MM.1S (cell line): ENCODE results near the gene IQGAP1.

Experiments used
- EZH2 ChIP-seq: fragments of 300-600 bp; sonication (generic); optimal IDR thresholded peaks from 2 replicates; pipeline ENCODE3; 2017; ENCODE audit warnings: low read depth, mild to moderate bottlenecking, antibody characterized with exemption, low read length, mixed read lengths
- TF ChIP-seq, protein P1 (sequence below): fragments of 300-600 bp; sonication (generic); IDR thresholded peaks from 2 replicates; pipeline ENCODE4 v1.5.1; 2016; ENCODE audit warnings: antibody characterized with exemption, low read length, mixed read lengths

DNA sequence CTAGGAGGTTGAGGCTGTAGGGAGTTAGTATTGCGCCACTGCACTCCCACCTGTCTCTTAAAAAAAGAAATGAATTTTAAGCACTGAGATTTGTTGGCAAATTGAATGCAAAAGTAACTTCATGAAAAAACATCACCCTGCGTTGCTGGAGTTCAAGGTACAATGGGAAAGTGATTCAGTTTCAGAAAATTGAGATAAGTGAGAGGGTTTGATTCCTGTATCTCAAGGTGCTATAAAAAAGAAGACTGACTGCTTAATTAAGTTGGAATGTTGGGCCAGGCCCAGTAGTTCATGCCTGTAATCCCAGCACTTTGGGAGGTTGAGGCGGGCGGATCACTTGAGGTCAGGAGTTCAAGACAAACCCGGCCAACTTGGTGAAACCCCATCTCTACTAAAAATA lies 39.1 kb downstream of the IQGAP1 start:
- TF ChIP-seq, protein P1, sequence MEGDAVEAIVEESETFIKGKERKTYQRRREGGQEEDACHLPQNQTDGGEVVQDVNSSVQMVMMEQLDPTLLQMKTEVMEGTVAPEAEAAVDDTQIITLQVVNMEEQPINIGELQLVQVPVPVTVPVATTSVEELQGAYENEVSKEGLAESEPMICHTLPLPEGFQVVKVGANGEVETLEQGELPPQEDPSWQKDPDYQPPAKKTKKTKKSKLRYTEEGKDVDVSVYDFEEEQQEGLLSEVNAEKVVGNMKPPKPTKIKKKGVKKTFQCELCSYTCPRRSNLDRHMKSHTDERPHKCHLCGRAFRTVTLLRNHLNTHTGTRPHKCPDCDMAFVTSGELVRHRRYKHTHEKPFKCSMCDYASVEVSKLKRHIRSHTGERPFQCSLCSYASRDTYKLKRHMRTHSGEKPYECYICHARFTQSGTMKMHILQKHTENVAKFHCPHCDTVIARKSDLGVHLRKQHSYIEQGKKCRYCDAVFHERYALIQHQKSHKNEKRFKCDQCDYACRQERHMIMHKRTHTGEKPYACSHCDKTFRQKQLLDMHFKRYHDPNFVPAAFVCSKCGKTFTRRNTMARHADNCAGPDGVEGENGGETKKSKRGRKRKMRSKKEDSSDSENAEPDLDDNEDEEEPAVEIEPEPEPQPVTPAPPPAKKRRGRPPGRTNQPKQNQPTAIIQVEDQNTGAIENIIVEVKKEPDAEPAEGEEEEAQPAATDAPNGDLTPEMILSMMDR, result no peak
- no peak for TF ChIP-seq EZH2
